Measurements from ENCODE around the gene EPDR1. TPM values are rescaled to one million over a fixed set of nuclear protein-coding genes. Genes with fewer than 3 reads are reported as not detected.

Gene EPDR1
- total and polyA plus RNA-seq, 2 of the 4 experiments (the other 2 are of a cell fraction) = under 0.01 to 0.09 TPM

DNA sequence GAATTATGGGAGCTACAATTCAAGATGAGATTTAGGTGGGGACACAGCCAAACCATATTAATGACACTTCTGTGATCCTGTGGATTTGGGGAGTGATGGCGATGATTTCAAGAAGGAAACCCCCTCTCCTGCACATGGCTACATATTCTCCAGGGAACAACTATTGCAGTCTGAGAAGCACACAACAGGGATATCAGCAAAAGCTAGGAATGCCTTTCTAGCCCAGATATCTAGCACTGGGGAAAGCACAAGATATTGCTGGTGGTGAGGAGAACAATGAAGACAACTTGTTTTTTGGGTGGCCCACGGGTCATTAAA lies 24.3 kb downstream of the EPDR1 start:
- H4K5ac ChIP-seq (ENCODE audit: low read depth, low read length) = no peak overlapping the region
- H3K4me3 ChIP-seq (ENCODE audit: insufficient read depth, low read depth, low read length) = no peak overlapping the region
- H4K91ac ChIP-seq (ENCODE audit: insufficient read depth, low read depth, low read length) = no peak overlapping the region
- intact Hi-C loops (cut with micrococcal nuclease) = no loop called here
- no peak for DNase-seq
- no peak overlapping the region for H4K8ac ChIP-seq (ENCODE audit: low read depth in 2 of 2, low read length in 2 of 2)
- no peaks in the 10 kb centered on the region for H4K20me1 ChIP-seq (ENCODE audit: insufficient read depth, low read length)
- no peak overlapping the region for H2BK20ac ChIP-seq (ENCODE audit: low read depth, low read length)
- no peak overlapping the region for H3K23ac ChIP-seq (ENCODE audit: low read depth, low read length)
- no peaks in the 10 kb centered on the region for H3K36me3 ChIP-seq (ENCODE audit: control insufficient read depth, insufficient read depth, low read length)
- H3K14ac ChIP-seq (replicated peaks; ENCODE audit: low read depth, low read length) = no peak overlapping the region
- H2AK5ac ChIP-seq (ENCODE audit: low read depth, low read length) = no peak overlapping the region
- no peak overlapping the region for H2BK15ac ChIP-seq (ENCODE audit: low read depth, low read length)
- H3K27ac ChIP-seq (ENCODE audit: insufficient read depth, low read length) = no peak overlapping the region
- H3K18ac ChIP-seq (ENCODE audit: low read depth, low read length) = no peak overlapping the region
- no TSS peak for BruUV-seq (replicated peaks)
- no peaks in the 10 kb centered on the region for H3K4me1 ChIP-seq (ENCODE audit: control insufficient read depth, insufficient read depth, low read length)
- H3K9ac ChIP-seq (ENCODE audit: low read depth, low read length) = no peak overlapping the region
- no peaks in the 10 kb centered on the region for H3K9me1 ChIP-seq (ENCODE audit: insufficient read depth, low read length)
- H3K27me3 ChIP-seq (ENCODE audit: control insufficient read depth, insufficient read depth, low read length) = no peaks in the 10 kb centered on the region
- H2AFZ ChIP-seq (replicated peaks; ENCODE audit: low read length, poor library complexity) = no peak overlapping the region
- dilution Hi-C loops (cut with HindIII; ENCODE audit: low sequenced_read_pairs, unreplicated experiment) = no loop called here
- no peak overlapping the region for H3K4me2 ChIP-seq (ENCODE audit: low read depth, low read length)
- peaks cover 13% of the 10 kb centered on the region for H3K9me3 ChIP-seq (ENCODE audit: control insufficient read depth, insufficient read depth, low read length)
- CTCF ChIA-PET = no interaction called here
- POLR2A ChIA-PET (ENCODE audit: unreplicated experiment) = no interaction called here
- H3K4ac ChIP-seq (ENCODE audit: low read depth, low read length) = no peak overlapping the region
- no peak overlapping the region for H2BK120ac ChIP-seq (ENCODE audit: low read depth, low read length)
- no CpG with 5 or more reads among the region's 2 CpGs for WGBS, 2 experiments (ENCODE audit: extremely low coverage in 2 of 2, insufficient read length in 1 of 2)
- H3K56ac ChIP-seq (ENCODE audit: extremely low read depth, insufficient read depth, low read length) = no peak overlapping the region
- H2AK9ac ChIP-seq (replicated peaks; ENCODE audit: low read depth, low read length, poor library complexity) = no peak overlapping the region
- in situ Hi-C loops (cut with MboI; ENCODE audit: low sequenced_read_pairs) = no loop called here
- H2BK5ac ChIP-seq (ENCODE audit: low read depth, low read length, poor library complexity, severe bottlenecking) = no peak overlapping the region
- TF ChIP-seq RCOR1 (IDR thresholded peaks at IDR 0.05; ENCODE audit: insufficient replicate concordance, low read length) = no peak
- TF ChIP-seq CTCF (conservative IDR thresholded peaks at IDR 0.05; ENCODE audit: low read depth, low read length) = no peak
- TF ChIP-seq BHLHE40 (IDR thresholded peaks at IDR 0.05; ENCODE audit: low read depth, low read length) = no peak
- TF ChIP-seq SMC3 (IDR thresholded peaks at IDR 0.05; ENCODE audit: low read depth, low read length) = no peak
- no peak for TF ChIP-seq USF2 (IDR thresholded peaks at IDR 0.05; ENCODE audit: low read depth, low read length)
- TF ChIP-seq MAFK (IDR thresholded peaks at IDR 0.05; ENCODE audit: low read depth, low read length) = no peak
- no peak for TF ChIP-seq CHD1 (IDR thresholded peaks at IDR 0.05; ENCODE audit: low read depth, low read length)
- TF ChIP-seq RAD21 (IDR thresholded peaks at IDR 0.05; ENCODE audit: low read length) = no peak
- no peak for TF ChIP-seq NFE2L2 (IDR thresholded peaks at IDR 0.05; ENCODE audit: low read depth, low read length)
- TF ChIP-seq RFX5 (IDR thresholded peaks at IDR 0.05; ENCODE audit: low read depth, low read length) = no peak
- no peak for TF ChIP-seq FOS (IDR thresholded peaks at IDR 0.05; ENCODE audit: low read depth, low read length)
- no peak for TF ChIP-seq CEBPB (IDR thresholded peaks at IDR 0.05; ENCODE audit: low read depth, low read length)
- no peak for ATAC-seq (ENCODE audit: low read depth)
- H3K79me1 ChIP-seq (ENCODE audit: low read depth in 1 of 2, low read length in 2 of 2) = no peaks in the 10 kb centered on the region
